ENCODE data around the gene IL4R.

Gene IL4R

GRCh38 chr16:27315333-27316037 is 1.7 kb downstream of the IL4R start:
- DNase-seq (ENCODE audit: low read depth): peak; percentile 49

- DNase-seq (ENCODE audit: low read depth): no peak
These were observed 2.4 kb downstream of the IL4R start for GRCh38 chr16:27316038-27316680.

GRCh38 chr16:27317320-27317719 is 3.5 kb downstream of the IL4R start:
- no peak for DNase-seq (ENCODE audit: low read depth)

GRCh38 chr16:27317738-27318391 is 4.1 kb downstream of the IL4R start:
- DNase-seq (ENCODE audit: low read depth): no peak

GRCh38 chr16:27318392-27319256 is 4.8 kb downstream of the IL4R start:
- DNase-seq (ENCODE audit: low read depth): peak; percentile 17

- DNase-seq (ENCODE audit: low read depth): no peak
These were observed 5.6 kb downstream of the IL4R start for GRCh38 chr16:27319257-27319965.

- no peak for DNase-seq (ENCODE audit: low read depth)
These were observed 6.7 kb downstream of the IL4R start for GRCh38 chr16:27320261-27321012.

GRCh38 chr16:27321013-27321915 is 7.5 kb downstream of the IL4R start:
- no peak for DNase-seq (ENCODE audit: low read depth)

- DNase-seq (ENCODE audit: low read depth): no peak
These were observed 9.3 kb downstream of the IL4R start for GRCh38 chr16:27322858-27323780.

- DNase-seq (ENCODE audit: low read depth): no peak
These were observed 10.2 kb downstream of the IL4R start for GRCh38 chr16:27323781-27324561.

GRCh38 chr16:27324851-27325301 is 11.1 kb downstream of the IL4R start:
- no peak for DNase-seq (ENCODE audit: low read depth)

GRCh38 chr16:27325736-27326135 is 12.0 kb downstream of the IL4R start:
- no peak for DNase-seq (ENCODE audit: low read depth)

GRCh38 chr16:27326251-27326650 is 12.5 kb downstream of the IL4R start:
- DNase-seq (ENCODE audit: low read depth): no peak

GRCh38 chr16:27326738-27327585 is 13.2 kb downstream of the IL4R start:
- DNase-seq (ENCODE audit: low read depth): peak; percentile 20

- no peak for DNase-seq (ENCODE audit: low read depth)
These were observed 13.8 kb downstream of the IL4R start for GRCh38 chr16:27327586-27327915.

- DNase-seq (ENCODE audit: low read depth): no peak
These were observed 15.2 kb downstream of the IL4R start for GRCh38 chr16:27328937-27329336.
